Measurements from ENCODE around the gene WASL. TPM values are rescaled to one million over a fixed set of nuclear protein-coding genes. Genes with fewer than 3 reads are reported as not detected.
A peak's percentile ranks its signal among the peaks of the same experiment; 100 is the strongest.

WASL gene
- total RNA-seq, 3 donors from 2014 or later (not counting 1 experiment from before 2014, with no cell fraction given): 9.6 to 12.1 (median 10.6) TPM

GRCh38 chr7:123751821-123752220 lies 3.0 kb upstream of the WASL start:
- H3K4me3 Mint-ChIP-seq: no peak overlapping the region
- peaks cover 25 to 27% of the 10 kb centered on the region in 2 donors for H3K4me1 Mint-ChIP-seq
- H3K27me3 Mint-ChIP-seq (ENCODE audit: low read depth in 2 of 2): peaks cover 0 to 7% of the 10 kb centered on the region in 2 donors
- H3K27ac Mint-ChIP-seq: peak overlapping the region in 1 of 2 donors; percentile 45
- Histone ChIP-seq H3K4me3 (ENCODE audit: low read length) (no peak overlapping the region), H3K4me1 (ENCODE audit: control insufficient read depth, insufficient read depth, low read length) (peaks cover 15% of the 10 kb centered on the region), H3K36me3 (ENCODE audit: control insufficient read depth, insufficient read depth, low read length) (no peaks in the 10 kb centered on the region), H3K9me3 (ENCODE audit: control insufficient read depth, insufficient read depth, low read length) (no peaks in the 10 kb centered on the region), H3K27me3 (ENCODE audit: control insufficient read depth, insufficient read depth, low read length) (no peaks in the 10 kb centered on the region), H3K27ac (ENCODE audit: low read length) (no peak overlapping the region)
- DNase-seq (no peak), ATAC-seq (no peak)
- intact Hi-C loops (cut with micrococcal nuclease): no loop called here
- no peaks in the 10 kb centered on the region for H3K9me3 Mint-ChIP-seq
- TF ChIP-seq CTCF (IDR thresholded peaks at IDR 0.05): no peak
- H3K36me3 Mint-ChIP-seq: no peaks in the 10 kb centered on the region
- no CpG with 5 or more reads among the region's 1 CpG for WGBS (ENCODE audit: insufficient coverage)

GRCh38 chr7:123750389-123751230 lies 1.8 kb upstream of the WASL start:
- Histone ChIP-seq H3K27me3 (ENCODE audit: control insufficient read depth, insufficient read depth, low read length) (no peaks in the 10 kb centered on the region), H3K9me3 (ENCODE audit: control insufficient read depth, insufficient read depth, low read length) (no peaks in the 10 kb centered on the region), H3K4me3 (ENCODE audit: low read length) (no peak overlapping the region), H3K4me1 (ENCODE audit: control insufficient read depth, insufficient read depth, low read length) (peaks cover 15% of the 10 kb centered on the region), H3K36me3 (ENCODE audit: control insufficient read depth, insufficient read depth, low read length) (no peaks in the 10 kb centered on the region), H3K27ac (ENCODE audit: low read length) (no peak overlapping the region)
- intact Hi-C loops (cut with micrococcal nuclease): no loop called here
- no peak for TF ChIP-seq CTCF (IDR thresholded peaks at IDR 0.05)
- no peak for DNase-seq
- peaks cover 36 to 39% of the 10 kb centered on the region in 2 donors for H3K4me1 Mint-ChIP-seq
- no peak for ATAC-seq
- 100% methylated on average over 1 of the region's 2 CpGs for WGBS (ENCODE audit: insufficient coverage)
- H3K4me3 Mint-ChIP-seq: peak overlapping the region; percentile 31
- H3K36me3 Mint-ChIP-seq: no peaks in the 10 kb centered on the region
- H3K27me3 Mint-ChIP-seq (ENCODE audit: low read depth in 2 of 2): peaks cover 0 to 6% of the 10 kb centered on the region in 2 donors
- peak overlapping the region; percentile 23 to 92 for H3K27ac Mint-ChIP-seq
- H3K9me3 Mint-ChIP-seq: no peaks in the 10 kb centered on the region

DNA sequence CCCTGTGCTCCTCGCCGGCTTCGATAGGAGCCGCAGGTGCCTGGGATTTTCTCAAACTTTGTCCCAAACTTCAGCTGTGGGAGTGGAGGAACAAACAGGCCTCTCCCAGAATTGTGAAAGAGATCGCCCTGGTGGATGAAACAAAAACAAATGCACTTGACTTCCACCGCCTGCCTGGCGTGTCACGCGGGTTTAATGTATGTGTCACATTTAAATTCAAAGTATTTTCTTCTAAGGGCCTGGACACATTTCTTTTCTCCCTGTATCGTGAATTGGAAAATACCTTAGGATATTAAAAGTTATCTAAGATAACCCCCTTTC lies 694 bp upstream of the WASL start:
- WGBS (ENCODE audit: insufficient coverage): 16% methylated on average over 9 of the region's 10 CpGs
- peak overlapping the region; percentile 82 for H3K27ac ChIP-seq (ENCODE audit: low read length)
- H3K36me3 Mint-ChIP-seq: no peaks in the 10 kb centered on the region
- peaks cover 15% of the 10 kb centered on the region for H3K4me1 ChIP-seq (ENCODE audit: control insufficient read depth, insufficient read depth, low read length)
- TF ChIP-seq CTCF (IDR thresholded peaks at IDR 0.05): no peak
- H3K4me3 Mint-ChIP-seq: peak overlapping the region; percentile 94
- H3K27ac Mint-ChIP-seq: peak overlapping the region; percentile 92
- no peaks in the 10 kb centered on the region for H3K36me3 ChIP-seq (ENCODE audit: control insufficient read depth, insufficient read depth, low read length)
- no peaks in the 10 kb centered on the region for H3K27me3 Mint-ChIP-seq (ENCODE audit: low read depth in 2 of 2)
- H3K4me1 Mint-ChIP-seq: peaks cover 41 to 49% of the 10 kb centered on the region in 2 donors
- no peaks in the 10 kb centered on the region for H3K9me3 Mint-ChIP-seq
- DNase-seq (no peak), ATAC-seq (peak in 1 of 3 donors; percentile 7)
- H3K9me3 ChIP-seq (ENCODE audit: control insufficient read depth, insufficient read depth, low read length): no peaks in the 10 kb centered on the region
- no peaks in the 10 kb centered on the region for H3K27me3 ChIP-seq (ENCODE audit: control insufficient read depth, insufficient read depth, low read length)
- intact Hi-C loops (cut with micrococcal nuclease): loop anchor here (2.0 to 5.0 kb wide), 2 partner anchors 193 to 212 kb away; partner anchors contain the start of gene NDUFA5
- peak overlapping the region; percentile 64 for H3K4me3 ChIP-seq (ENCODE audit: low read length)

Data from natural killer cell (primary cell).